ENCODE results near the gene SWI5.

The SWI5 gene

DNA sequence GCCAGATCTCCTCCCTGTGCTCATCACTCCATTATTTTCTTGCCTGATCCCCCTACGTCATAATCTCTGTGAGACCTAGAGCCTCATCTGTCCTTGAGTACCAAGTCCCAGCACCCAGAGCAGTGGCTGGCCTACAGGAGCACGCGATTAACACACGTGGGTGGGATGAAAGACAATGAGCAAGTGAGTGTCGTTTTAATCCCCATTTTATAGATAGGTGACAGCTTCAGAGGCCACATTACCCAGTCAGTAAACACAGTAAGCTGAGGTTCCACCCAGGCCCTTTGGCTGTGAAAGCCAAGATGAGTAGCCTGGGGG is 28.9 kb downstream of the SWI5 start:
- TF ChIP-seq, protein P1, sequence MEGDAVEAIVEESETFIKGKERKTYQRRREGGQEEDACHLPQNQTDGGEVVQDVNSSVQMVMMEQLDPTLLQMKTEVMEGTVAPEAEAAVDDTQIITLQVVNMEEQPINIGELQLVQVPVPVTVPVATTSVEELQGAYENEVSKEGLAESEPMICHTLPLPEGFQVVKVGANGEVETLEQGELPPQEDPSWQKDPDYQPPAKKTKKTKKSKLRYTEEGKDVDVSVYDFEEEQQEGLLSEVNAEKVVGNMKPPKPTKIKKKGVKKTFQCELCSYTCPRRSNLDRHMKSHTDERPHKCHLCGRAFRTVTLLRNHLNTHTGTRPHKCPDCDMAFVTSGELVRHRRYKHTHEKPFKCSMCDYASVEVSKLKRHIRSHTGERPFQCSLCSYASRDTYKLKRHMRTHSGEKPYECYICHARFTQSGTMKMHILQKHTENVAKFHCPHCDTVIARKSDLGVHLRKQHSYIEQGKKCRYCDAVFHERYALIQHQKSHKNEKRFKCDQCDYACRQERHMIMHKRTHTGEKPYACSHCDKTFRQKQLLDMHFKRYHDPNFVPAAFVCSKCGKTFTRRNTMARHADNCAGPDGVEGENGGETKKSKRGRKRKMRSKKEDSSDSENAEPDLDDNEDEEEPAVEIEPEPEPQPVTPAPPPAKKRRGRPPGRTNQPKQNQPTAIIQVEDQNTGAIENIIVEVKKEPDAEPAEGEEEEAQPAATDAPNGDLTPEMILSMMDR (conservative IDR thresholded peaks at IDR 0.05; ENCODE audit: low read depth, low read length), result no peak
- no peaks in the 10 kb centered on the region for H3K4me1 ChIP-seq (ENCODE audit: low read depth, poor library complexity, severe bottlenecking)
- H3K79me2 ChIP-seq (ENCODE audit: insufficient read depth, low read depth), result no peaks in the 10 kb centered on the region

DNA sequence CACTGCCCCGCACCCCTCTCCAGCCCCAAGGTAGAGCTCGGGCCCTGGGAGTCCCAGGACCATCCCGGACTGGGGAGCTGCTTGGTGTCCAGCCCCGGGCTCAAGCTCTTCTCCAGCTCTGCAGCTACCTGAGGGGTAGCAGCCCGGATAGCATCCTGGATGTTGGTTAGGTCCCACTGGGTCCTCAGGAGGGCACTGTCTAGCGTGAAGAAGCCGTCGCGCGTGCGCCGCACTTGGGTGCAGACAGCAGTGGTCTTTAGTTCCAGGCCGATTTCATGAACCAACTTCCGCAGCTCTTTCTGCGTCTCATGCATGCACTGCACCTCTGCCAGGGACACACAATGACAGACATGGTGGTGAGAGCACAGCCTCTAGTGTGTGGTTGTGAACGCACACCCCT is 33.5 kb downstream of the SWI5 start:
- Histone ChIP-seq H3K4me1 (ENCODE audit: low read depth, poor library complexity, severe bottlenecking) (no peaks in the 10 kb centered on the region), H3K27ac (no peak overlapping the region), H4K20me1 (ENCODE audit: insufficient read depth) (no peaks in the 10 kb centered on the region), H3K27me3 (ENCODE audit: insufficient read depth, low read depth) (no peaks in the 10 kb centered on the region), H2AFZ (ENCODE audit: low read depth) (no peak overlapping the region), H3K36me3 (ENCODE audit: insufficient read depth) (no peaks in the 10 kb centered on the region), H3K4me2 (no peak overlapping the region), H3K79me2 (ENCODE audit: insufficient read depth, low read depth) (no peaks in the 10 kb centered on the region), H3K4me3 (IDR thresholded peaks at IDR 0.05; ENCODE audit: insufficient read depth, low read depth, low read length) (no peak overlapping the region), H3K9ac (no peak overlapping the region)
- TF ChIP-seq, protein P1 (conservative IDR thresholded peaks at IDR 0.05; ENCODE audit: low read depth, low read length), result no peak

More for the DNA sequence above, 28.9 kb downstream of the SWI5 start:
- H3K4me2 ChIP-seq, result no peak overlapping the region
- no peak overlapping the region for H3K4me3 ChIP-seq (IDR thresholded peaks at IDR 0.05; ENCODE audit: insufficient read depth, low read depth, low read length)
- no peak overlapping the region for H3K27ac ChIP-seq
- no peaks in the 10 kb centered on the region for H4K20me1 ChIP-seq (ENCODE audit: insufficient read depth)
- H2AFZ ChIP-seq (ENCODE audit: low read depth), result no peak overlapping the region
- H3K36me3 ChIP-seq (ENCODE audit: insufficient read depth), result no peaks in the 10 kb centered on the region
- H3K9ac ChIP-seq, result no peak overlapping the region
- H3K27me3 ChIP-seq (ENCODE audit: insufficient read depth, low read depth), result no peaks in the 10 kb centered on the region

DNA sequence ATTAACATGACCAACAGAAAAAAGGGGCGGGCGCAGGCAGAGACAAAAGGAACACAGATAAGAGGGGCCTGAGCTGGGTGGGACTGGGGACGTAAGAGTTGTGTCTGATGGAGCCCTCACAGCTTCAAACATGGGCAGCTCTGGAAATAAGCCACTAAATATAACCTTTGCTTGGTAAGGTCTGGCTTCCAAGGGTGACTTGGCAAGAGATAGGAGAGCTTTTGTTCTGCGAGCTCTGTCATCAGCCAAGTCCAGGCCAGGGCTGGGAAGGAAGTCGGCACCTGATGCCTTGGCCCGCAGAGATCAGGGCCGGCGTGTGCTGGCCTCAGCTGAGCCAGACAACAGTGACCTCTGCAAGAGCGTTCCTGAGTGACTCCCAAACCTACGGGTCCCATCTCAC is 34.4 kb downstream of the SWI5 start:
- Histone ChIP-seq H3K27me3 (ENCODE audit: insufficient read depth, low read depth) (no peaks in the 10 kb centered on the region), H3K4me3 (IDR thresholded peaks at IDR 0.05; ENCODE audit: insufficient read depth, low read depth, low read length) (no peak overlapping the region), H2AFZ (ENCODE audit: low read depth) (no peak overlapping the region), H3K27ac (no peak overlapping the region), H3K4me2 (no peak overlapping the region), H3K79me2 (ENCODE audit: insufficient read depth, low read depth) (no peaks in the 10 kb centered on the region), H3K36me3 (ENCODE audit: insufficient read depth) (no peaks in the 10 kb centered on the region), H3K4me1 (ENCODE audit: low read depth, poor library complexity, severe bottlenecking) (no peaks in the 10 kb centered on the region), H4K20me1 (ENCODE audit: insufficient read depth) (no peaks in the 10 kb centered on the region), H3K9ac (no peak overlapping the region)
- TF ChIP-seq, protein P1 (conservative IDR thresholded peaks at IDR 0.05; ENCODE audit: low read depth, low read length), result no peak

DNA sequence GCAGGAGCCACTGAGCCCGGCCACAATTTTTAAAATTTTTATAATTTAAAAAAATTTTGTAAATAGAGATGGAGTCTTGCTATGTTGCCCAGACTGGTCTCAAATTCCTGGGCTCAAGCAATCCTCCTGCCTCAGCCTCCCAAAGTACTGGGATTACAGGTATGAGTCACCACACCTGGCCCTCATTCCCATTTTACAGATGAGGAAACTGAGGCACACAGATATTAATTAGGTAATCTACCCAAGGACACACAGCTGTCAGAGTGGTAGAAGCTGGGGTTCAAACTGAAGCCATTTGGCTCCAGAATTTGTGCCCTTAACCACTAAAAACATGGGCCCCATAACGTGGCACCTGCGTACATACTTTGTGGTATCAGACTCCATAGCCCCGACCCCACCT is 38.6 kb downstream of the SWI5 start:
- H3K4me3 ChIP-seq (IDR thresholded peaks at IDR 0.05; ENCODE audit: insufficient read depth, low read depth, low read length), result no peak overlapping the region
- no peak overlapping the region for H2AFZ ChIP-seq (ENCODE audit: low read depth)
- H3K36me3 ChIP-seq (ENCODE audit: insufficient read depth), result no peaks in the 10 kb centered on the region
- no peaks in the 10 kb centered on the region for H4K20me1 ChIP-seq (ENCODE audit: insufficient read depth)
- no peak overlapping the region for H3K27ac ChIP-seq
- H3K9ac ChIP-seq, result no peak overlapping the region
- no peaks in the 10 kb centered on the region for H3K27me3 ChIP-seq (ENCODE audit: insufficient read depth, low read depth)
- no peaks in the 10 kb centered on the region for H3K79me2 ChIP-seq (ENCODE audit: insufficient read depth, low read depth)
- H3K4me2 ChIP-seq, result no peak overlapping the region
- TF ChIP-seq, protein P1 (conservative IDR thresholded peaks at IDR 0.05; ENCODE audit: low read depth, low read length), result no peak
- no peaks in the 10 kb centered on the region for H3K4me1 ChIP-seq (ENCODE audit: low read depth, poor library complexity, severe bottlenecking)

DNA sequence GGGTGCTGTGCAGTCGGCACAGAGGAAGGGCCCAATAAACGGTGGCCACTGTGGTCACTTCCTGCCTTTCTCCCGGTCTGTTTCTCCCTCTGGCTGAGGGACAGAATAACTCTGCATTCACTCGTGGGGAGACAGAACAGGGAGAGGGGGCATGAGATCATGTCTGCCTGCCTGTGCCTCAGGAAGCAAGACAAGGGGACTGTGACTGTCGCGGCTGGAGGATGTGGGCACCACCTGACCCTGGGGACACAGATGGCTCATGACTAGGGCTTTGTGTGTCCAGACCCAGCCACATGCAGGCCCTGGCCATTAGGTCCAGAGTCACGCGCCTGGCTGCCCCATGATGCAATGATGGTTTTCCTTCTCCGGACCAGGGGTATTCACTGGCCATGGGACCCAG is 40.3 kb downstream of the SWI5 start:
- Histone ChIP-seq H3K27ac (no peak overlapping the region), H2AFZ (ENCODE audit: low read depth) (no peak overlapping the region), H3K79me2 (ENCODE audit: insufficient read depth, low read depth) (peaks cover 2% of the 10 kb centered on the region; the same call in 1 of the 2 replicates), H3K27me3 (ENCODE audit: insufficient read depth, low read depth) (no peaks in the 10 kb centered on the region), H4K20me1 (ENCODE audit: insufficient read depth) (no peaks in the 10 kb centered on the region), H3K4me3 (IDR thresholded peaks at IDR 0.05; ENCODE audit: insufficient read depth, low read depth, low read length) (no peak overlapping the region), H3K36me3 (ENCODE audit: insufficient read depth) (no peaks in the 10 kb centered on the region), H3K4me1 (ENCODE audit: low read depth, poor library complexity, severe bottlenecking) (peaks cover 3% of the 10 kb centered on the region), H3K9ac (no peak overlapping the region), H3K4me2 (no peak overlapping the region)
- TF ChIP-seq, protein P1 (conservative IDR thresholded peaks at IDR 0.05; ENCODE audit: low read depth, low read length), result no peak
